DOHH2 (cell line): Measurements from ENCODE around the gene HPX.

Source experiments
- H3F3A ChIP-seq: fragments of 200-600 bp; sonication (generic), shearing (Covaris generic); 2 replicates; pipeline ENCODE4 v1.6.0; 2016; ENCODE audit warnings: antibody characterized with exemption, mild to moderate bottlenecking; ENCODE audit not compliant: control insufficient read depth, insufficient read depth
- H3K27ac ChIP-seq: fragments of 200-600 bp; sonication (generic); 2 replicates; pipeline ENCODE4 v1.5.1; 2014; ENCODE audit warnings: low read depth, mild to moderate bottlenecking, low read length, moderate library complexity
- H3K27me3 ChIP-seq: fragments of 200-600 bp; sonication (generic); 2 replicates; pipeline ENCODE4 v1.6.1; 2014; ENCODE audit warnings: mild to moderate bottlenecking, low read length, mixed read lengths; ENCODE audit not compliant: control insufficient read depth
- H3K36me3 ChIP-seq: fragments of 200-600 bp; sonication (generic); 2 replicates; pipeline ENCODE4 v1.6.1; 2014; ENCODE audit warnings: mild to moderate bottlenecking, low read length, moderate library complexity, mixed read lengths; ENCODE audit not compliant: control insufficient read depth
- H3K4me1 ChIP-seq: fragments of 200-600 bp; sonication (generic); 2 replicates; pipeline ENCODE4 v1.6.1; 2014; ENCODE audit warnings: mild to moderate bottlenecking, low read length, mixed read lengths; ENCODE audit not compliant: control insufficient read depth
- H3K4me2 ChIP-seq: fragments of 200-600 bp; sonication (generic); 2 replicates; pipeline ENCODE4 v1.6.0; 2014; ENCODE audit warnings: mild to moderate bottlenecking, low read length, moderate library complexity
- H3K4me3 ChIP-seq: fragments of 200-600 bp; sonication (generic); 2 replicates; pipeline ENCODE4 v1.5.1; 2014; ENCODE audit warnings: mild to moderate bottlenecking, low read length, mixed read lengths
- H3K79me2 ChIP-seq: fragments of 200-600 bp; sonication (generic); 2 replicates; pipeline ENCODE4 v1.6.1; 2014; ENCODE audit warnings: mild to moderate bottlenecking, low read length, mixed read lengths; ENCODE audit not compliant: control insufficient read depth
- H3K9me2 ChIP-seq: fragments of 200-600 bp; sonication (generic); replicated peaks from 2 replicates; pipeline ENCODE4 v1.6.1; 2014; ENCODE audit warnings: mild to moderate bottlenecking, low read length, mixed read lengths; ENCODE audit not compliant: control insufficient read depth
- H3K9me3 ChIP-seq: fragments of 200-600 bp; sonication (generic); 2 replicates; pipeline ENCODE4 v1.6.1; 2014; ENCODE audit warnings: antibody characterized with exemption, low read length, mixed read lengths; ENCODE audit not compliant: control insufficient read depth, insufficient read depth
- H4K20me1 ChIP-seq: fragments of 200-600 bp; sonication (generic); 2 replicates; pipeline ENCODE4 v1.6.0; 2014; ENCODE audit warnings: low read depth, mild to moderate bottlenecking, antibody characterized with exemption, low read length, moderate library complexity; ENCODE audit not compliant: control insufficient read depth, insufficient read depth
- CTCF ChIP-seq: fragments of 200-600 bp; sonication (generic); IDR thresholded peaks from one replicate; pipeline ENCODE4 v1.5.1; 2014; ENCODE audit warnings: antibody characterized with exemption, mild to moderate bottlenecking, low read depth, low read length; ENCODE audit not compliant: poor library complexity, severe bottlenecking
- EZH2phosphoT487 ChIP-seq: fragments of 200-600 bp; sonication (generic); IDR thresholded peaks from 2 replicates; pipeline ENCODE4 v1.6.1; 2017; ENCODE audit warnings: borderline replicate concordance, mild to moderate bottlenecking, antibody characterized with exemption, low read length, moderate library complexity, mixed read lengths

The HPX gene

GRCh38 chr11:6482441-6482840 is 41.7 kb upstream of the HPX start:
- no peaks in the 10 kb centered on the region for H3F3A ChIP-seq
- H3K27me3 ChIP-seq: no peaks in the 10 kb centered on the region
- H3K9me2 ChIP-seq: no peaks in the 10 kb centered on the region
- peaks cover 17% of the 10 kb centered on the region for H4K20me1 ChIP-seq
- TF ChIP-seq CTCF: no peak
- no peak for TF ChIP-seq EZH2phosphoT487
- H3K79me2 ChIP-seq: peaks cover 59% of the 10 kb centered on the region
- H3K36me3 ChIP-seq: peaks cover 90% of the 10 kb centered on the region
- no peaks in the 10 kb centered on the region for H3K9me3 ChIP-seq
- H3K4me2 ChIP-seq: peak overlapping the region; percentile 98
- peaks cover 21% of the 10 kb centered on the region for H3K4me1 ChIP-seq
- H3K4me3 ChIP-seq: peak overlapping the region; percentile 90
- peak overlapping the region; percentile 70; the same call in 1 of the 2 replicates for H3K27ac ChIP-seq

GRCh38 chr11:6481924-6482275 is 41.1 kb upstream of the HPX start:
- Histone ChIP-seq H3K4me3 (peak overlapping the region; percentile 90), H3K27ac (peak overlapping the region; percentile 70), H4K20me1 (peaks cover 17% of the 10 kb centered on the region), H3K79me2 (peaks cover 59% of the 10 kb centered on the region), H3K36me3 (peaks cover 90% of the 10 kb centered on the region), H3K4me2 (peak overlapping the region; percentile 98), H3K9me2 (no peaks in the 10 kb centered on the region), H3F3A (no peaks in the 10 kb centered on the region), H3K27me3 (no peaks in the 10 kb centered on the region), H3K9me3 (no peaks in the 10 kb centered on the region), H3K4me1 (peaks cover 21% of the 10 kb centered on the region)
- TF ChIP-seq EZH2phosphoT487: no peak
- no peak for TF ChIP-seq CTCF

- Histone ChIP-seq H3K27ac (peak within 1 kb of the TSS; percentile 70), H3K36me3 (peaks cover 85% of the 10 kb centered on the region), H3K4me3 (peak within 1 kb of the TSS; percentile 90), H3K9me3 (no peaks in the 10 kb centered on the region), H3K4me1 (peaks cover 21% of the 10 kb centered on the region), H3K9me2 (no peaks in the 10 kb centered on the region), H3K27me3 (no peaks in the 10 kb centered on the region), H4K20me1 (peaks cover 17% of the 10 kb centered on the region), H3K4me2 (peak within 1 kb of the TSS; percentile 98), H3K79me2 (peaks cover 59% of the 10 kb centered on the region), H3F3A (no peaks in the 10 kb centered on the region)
- TF ChIP-seq CTCF: no peak
- no peak for TF ChIP-seq EZH2phosphoT487
Observed at GRCh38 chr11:6481012-6481923, 40.5 kb upstream of the HPX start, which contains the start of the genes ARFIP2 and TIMM10B. Gene ARFIP2 (minus strand): TSS chr11:6481331. CDS start chr11:6480421, 910 bp downstream. Gene TIMM10B (plus strand): TSS chr11:6481501. CDS start chr11:6481517, 16 bp downstream.
